Measurements from ENCODE around the gene PHOX2B.

The PHOX2B gene

DNA sequence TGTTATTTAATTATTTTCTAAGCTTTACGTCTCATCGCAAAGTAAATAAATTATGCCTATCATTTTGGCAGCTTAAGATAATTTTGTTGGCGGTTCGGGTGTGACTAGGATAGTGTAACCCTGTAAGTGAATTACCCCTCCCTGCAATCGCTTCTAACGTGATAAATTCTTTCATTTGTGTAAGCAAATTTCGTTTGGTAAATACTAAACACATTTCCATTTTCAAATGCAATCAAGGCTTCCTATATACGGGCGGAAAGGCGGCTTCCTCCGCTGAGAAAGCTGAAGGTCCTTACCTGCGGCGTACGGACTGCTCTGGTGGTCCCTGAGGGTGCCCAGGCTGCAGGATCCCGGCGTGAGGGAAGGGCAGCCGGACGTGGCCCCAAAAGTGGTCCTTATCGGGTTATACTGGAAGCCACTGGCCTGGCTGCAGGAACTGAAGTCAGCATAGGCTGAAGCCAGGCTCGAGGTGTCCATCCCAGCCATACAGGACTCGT is 403 bp downstream of the PHOX2B start:
- DNase-seq (ENCODE audit: low read depth) = no peak

GRCh38 chr4:41747230-41748055 is 1.1 kb downstream of the PHOX2B start:
- no peak for DNase-seq (ENCODE audit: low read depth)

- no peak for DNase-seq (ENCODE audit: low read depth)
These were observed 1.9 kb downstream of the PHOX2B start for GRCh38 chr4:41746440-41747229.

- no peak for DNase-seq (ENCODE audit: low read depth)
These were observed 2.5 kb downstream of the PHOX2B start for GRCh38 chr4:41746025-41746439.

GRCh38 chr4:41745292-41746024 is 3.1 kb downstream of the PHOX2B start:
- DNase-seq (ENCODE audit: low read depth) = no peak

DNA sequence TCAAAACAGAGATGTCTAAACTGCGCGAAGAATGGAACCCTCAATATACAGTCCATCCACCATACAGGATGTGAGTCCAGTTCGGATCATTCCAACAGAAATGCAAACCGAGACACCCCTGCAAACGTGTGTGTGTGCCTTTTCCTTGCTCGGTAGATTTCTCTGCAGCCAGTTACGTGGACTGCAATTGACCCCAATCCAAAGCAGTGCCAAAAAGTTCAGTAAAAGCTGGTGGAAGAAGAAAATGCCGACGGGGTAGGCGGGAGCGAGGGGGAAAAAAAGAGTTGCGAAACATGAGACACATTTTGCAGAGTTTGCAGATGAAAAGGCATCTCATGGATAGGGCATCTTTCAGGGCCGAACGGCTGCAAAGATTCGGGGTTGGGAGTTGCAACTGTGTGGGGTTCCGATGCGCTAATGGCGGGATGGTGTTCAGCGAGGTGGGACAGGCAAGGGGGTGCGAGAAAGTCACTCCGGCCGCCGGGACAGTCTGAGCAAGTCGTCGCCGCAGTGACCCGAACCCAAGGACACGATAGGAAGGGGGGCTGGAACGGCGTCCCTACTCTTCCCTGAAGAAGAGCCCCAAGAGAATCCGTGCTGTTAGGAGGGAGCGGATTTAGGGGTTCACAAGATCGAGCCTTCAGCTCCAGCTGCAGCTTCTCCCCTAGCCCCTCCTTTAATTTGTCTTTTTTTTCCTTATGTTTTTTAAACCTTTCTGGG is 3.8 kb downstream of the PHOX2B start:
- DNase-seq (ENCODE audit: low read depth) = no peak

GRCh38 chr4:41741354-41741753 is 7.2 kb downstream of the PHOX2B start:
- no peak for DNase-seq (ENCODE audit: low read depth)

DNA sequence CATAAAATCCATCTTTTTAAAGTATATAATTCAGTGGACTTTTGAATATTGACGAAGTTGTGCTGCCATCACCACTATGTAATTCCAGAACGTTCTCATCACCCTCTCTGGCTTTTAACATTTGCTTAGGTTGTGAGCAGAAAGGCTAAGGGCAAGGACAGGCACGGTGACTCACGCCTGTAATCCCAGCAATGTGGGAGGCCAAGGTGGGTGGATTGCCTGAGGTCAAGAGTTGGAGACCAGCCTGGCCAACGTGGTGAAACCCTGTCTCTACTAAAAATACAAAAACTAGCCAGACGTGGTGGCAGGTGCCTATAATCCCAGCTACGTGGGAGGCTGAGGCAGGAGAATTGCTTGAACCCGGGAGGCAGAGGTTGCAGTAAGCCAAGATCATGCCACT is 11.0 kb downstream of the PHOX2B start:
- DNase-seq (ENCODE audit: low read depth) = peak; percentile 7

- DNase-seq (ENCODE audit: low read depth) = no peak
These were observed 14.2 kb downstream of the PHOX2B start for GRCh38 chr4:41734371-41734770.

- no peak for DNase-seq (ENCODE audit: low read depth)
These were observed 16.9 kb downstream of the PHOX2B start for GRCh38 chr4:41731569-41732126.

GRCh38 chr4:41728573-41728913 is 20.0 kb downstream of the PHOX2B start:
- peak; percentile 10 for DNase-seq (ENCODE audit: low read depth)

GRCh38 chr4:41727861-41728572 is 20.5 kb downstream of the PHOX2B start:
- no peak for DNase-seq (ENCODE audit: low read depth)

- no peak for DNase-seq (ENCODE audit: low read depth)
These were observed 23.3 kb downstream of the PHOX2B start for GRCh38 chr4:41725254-41725653.

GRCh38 chr4:41723286-41723685 is 25.2 kb downstream of the PHOX2B start:
- no peak for DNase-seq (ENCODE audit: low read depth)

- peak; percentile 15 for DNase-seq (ENCODE audit: low read depth)
These were observed 26.3 kb downstream of the PHOX2B start for GRCh38 chr4:41722181-41722580.

GRCh38 chr4:41719417-41719816 is 29.1 kb downstream of the PHOX2B start:
- DNase-seq (ENCODE audit: low read depth) = peak; percentile 67

- DNase-seq (ENCODE audit: low read depth) = peak; percentile 48
These were observed 29.6 kb downstream of the PHOX2B start for GRCh38 chr4:41718907-41719306.

- DNase-seq (ENCODE audit: low read depth) = no peak
These were observed 33.4 kb downstream of the PHOX2B start for GRCh38 chr4:41715155-41715554.

GRCh38 chr4:41714364-41715000 is 34.0 kb downstream of the PHOX2B start:
- no peak for DNase-seq (ENCODE audit: low read depth)

- DNase-seq (ENCODE audit: low read depth) = no peak
These were observed 34.8 kb downstream of the PHOX2B start for GRCh38 chr4:41713768-41714167.
